WERI-Rb-1 (cell line): ENCODE results near the gene CMIP.

Source experiments
- DNase-seq: peaks from one replicate; pipeline ENCODE4 v3.0.0-alpha.2; 2020
- H3K27ac ChIP-seq: fragments of 250-450 bp; sonication (Bioruptor Pico); 2 replicates; pipeline ENCODE4 v1.5.1; 2020; ENCODE audit warnings: mild to moderate bottlenecking, moderate library complexity
- H3K27me3 ChIP-seq: fragments of 250-450 bp; sonication (Bioruptor Pico); 2 replicates; pipeline ENCODE4 v1.5.1; 2021; ENCODE audit warnings: mild to moderate bottlenecking, low read depth, moderate library complexity; ENCODE audit not compliant: insufficient read depth, severe bottlenecking
- H3K36me3 ChIP-seq: fragments of 250-450 bp; sonication (Bioruptor Pico); 2 replicates; pipeline ENCODE4 v1.5.1; 2020; ENCODE audit warnings: mild to moderate bottlenecking, moderate library complexity
- H3K4me3 ChIP-seq: 2 replicates; pipeline ENCODE4 v1.5.1; 2011; ENCODE audit warnings: low read depth, mild to moderate bottlenecking, control low read depth, low read length
- H3K9me3 ChIP-seq: fragments of 250-450 bp; sonication (Bioruptor Pico); 2 replicates; pipeline ENCODE4 v1.5.1; 2021; ENCODE audit warnings: mild to moderate bottlenecking, moderate library complexity; ENCODE audit not compliant: severe bottlenecking
- TF ChIP-seq, protein P1 (sequence below): IDR thresholded peaks from 2 replicates; pipeline ENCODE4 v1.5.1; 2011; ENCODE audit warnings: low read depth, mild to moderate bottlenecking, control low read depth, inconsistent platforms, low read length

Gene CMIP

DNA sequence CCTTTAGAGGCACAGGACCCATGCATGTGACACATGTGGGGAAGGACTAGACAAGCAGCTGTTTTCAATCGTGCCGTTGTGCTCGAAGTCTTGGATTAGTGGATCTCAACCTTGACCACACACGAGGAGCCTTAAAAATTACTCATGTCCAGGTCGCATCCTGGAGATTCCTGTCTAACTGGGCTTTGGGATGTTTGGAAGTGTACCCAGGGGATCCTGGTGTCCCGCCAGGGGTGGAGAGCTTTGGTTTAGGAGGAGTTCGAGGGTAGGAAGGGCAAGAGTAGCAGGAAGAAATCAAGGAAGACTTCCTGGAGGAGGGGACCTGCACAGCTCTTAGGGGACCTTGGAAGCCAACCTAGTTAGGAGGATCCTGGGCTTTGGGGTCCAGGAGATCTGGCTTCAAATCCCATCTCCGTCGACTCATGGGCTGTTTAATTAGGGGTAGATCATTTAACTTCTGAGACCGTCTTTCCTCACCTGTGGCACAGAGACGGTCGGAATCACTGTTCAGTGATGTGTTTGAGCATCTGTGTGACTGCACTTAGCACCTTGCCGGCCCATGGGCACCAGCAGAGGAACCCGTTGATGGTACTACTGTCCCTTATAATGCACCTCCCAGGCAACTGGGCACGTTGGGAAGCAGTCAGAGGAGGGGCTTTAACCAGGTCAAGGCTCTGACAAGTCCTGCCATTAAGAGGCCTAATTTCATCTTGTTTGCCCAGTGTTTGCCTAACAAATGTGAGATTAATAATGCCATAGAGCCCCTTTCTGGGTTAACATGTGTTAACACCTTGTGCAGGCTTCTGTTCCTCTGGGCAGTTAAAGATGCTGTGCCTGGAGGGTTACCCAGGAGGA lies 232.5 kb downstream of the CMIP start:
- Histone ChIP-seq H3K4me3 (no peak overlapping the region), H3K27ac (no peak overlapping the region), H3K9me3 (no peaks in the 10 kb centered on the region), H3K27me3 (no peaks in the 10 kb centered on the region), H3K36me3 (no peaks in the 10 kb centered on the region)
- no peak for DNase-seq
- TF ChIP-seq, protein P1, sequence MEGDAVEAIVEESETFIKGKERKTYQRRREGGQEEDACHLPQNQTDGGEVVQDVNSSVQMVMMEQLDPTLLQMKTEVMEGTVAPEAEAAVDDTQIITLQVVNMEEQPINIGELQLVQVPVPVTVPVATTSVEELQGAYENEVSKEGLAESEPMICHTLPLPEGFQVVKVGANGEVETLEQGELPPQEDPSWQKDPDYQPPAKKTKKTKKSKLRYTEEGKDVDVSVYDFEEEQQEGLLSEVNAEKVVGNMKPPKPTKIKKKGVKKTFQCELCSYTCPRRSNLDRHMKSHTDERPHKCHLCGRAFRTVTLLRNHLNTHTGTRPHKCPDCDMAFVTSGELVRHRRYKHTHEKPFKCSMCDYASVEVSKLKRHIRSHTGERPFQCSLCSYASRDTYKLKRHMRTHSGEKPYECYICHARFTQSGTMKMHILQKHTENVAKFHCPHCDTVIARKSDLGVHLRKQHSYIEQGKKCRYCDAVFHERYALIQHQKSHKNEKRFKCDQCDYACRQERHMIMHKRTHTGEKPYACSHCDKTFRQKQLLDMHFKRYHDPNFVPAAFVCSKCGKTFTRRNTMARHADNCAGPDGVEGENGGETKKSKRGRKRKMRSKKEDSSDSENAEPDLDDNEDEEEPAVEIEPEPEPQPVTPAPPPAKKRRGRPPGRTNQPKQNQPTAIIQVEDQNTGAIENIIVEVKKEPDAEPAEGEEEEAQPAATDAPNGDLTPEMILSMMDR: no peak

DNA sequence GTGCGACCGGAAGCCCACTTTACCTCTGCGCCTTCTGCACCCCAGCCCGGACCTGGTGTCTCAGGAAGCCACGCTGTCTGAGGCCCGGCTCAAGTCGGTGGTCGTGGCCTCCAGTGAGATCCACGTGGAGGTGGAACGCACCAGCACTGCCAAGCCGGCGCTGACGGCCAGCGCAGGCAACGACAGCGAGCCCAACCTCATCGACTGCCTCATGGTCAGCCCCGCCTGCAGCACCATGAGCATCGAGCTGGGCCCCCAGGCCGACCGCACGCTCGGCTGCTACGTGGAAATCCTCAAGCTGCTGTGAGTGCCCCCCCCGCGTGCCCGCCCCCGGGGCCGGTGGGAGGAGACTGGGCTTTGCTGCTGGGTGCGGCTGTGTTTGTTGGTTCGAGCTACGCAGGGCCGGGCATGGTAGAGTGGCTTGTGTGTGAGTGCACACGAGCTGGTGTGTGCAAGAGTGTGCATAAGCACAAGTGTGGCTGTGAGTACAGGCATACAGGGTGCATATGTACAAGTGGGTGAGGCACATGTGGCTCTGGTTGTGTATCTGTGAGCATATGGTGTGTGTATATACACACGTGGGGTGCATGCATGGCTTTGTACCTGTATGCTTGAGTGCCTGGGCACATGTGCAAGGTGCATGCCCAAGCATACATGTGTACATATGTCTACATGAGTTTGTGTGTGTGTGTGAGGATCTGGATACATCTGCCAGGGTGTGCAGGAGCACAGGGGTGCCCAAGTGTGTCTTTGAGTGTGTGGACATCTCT lies 233.9 kb downstream of the CMIP start:
- Histone ChIP-seq H3K36me3 (no peaks in the 10 kb centered on the region), H3K27me3 (no peaks in the 10 kb centered on the region), H3K4me3 (no peak overlapping the region), H3K27ac (no peak overlapping the region), H3K9me3 (no peaks in the 10 kb centered on the region)
- TF ChIP-seq, protein P1: no peak
- DNase-seq: no peak

DNA sequence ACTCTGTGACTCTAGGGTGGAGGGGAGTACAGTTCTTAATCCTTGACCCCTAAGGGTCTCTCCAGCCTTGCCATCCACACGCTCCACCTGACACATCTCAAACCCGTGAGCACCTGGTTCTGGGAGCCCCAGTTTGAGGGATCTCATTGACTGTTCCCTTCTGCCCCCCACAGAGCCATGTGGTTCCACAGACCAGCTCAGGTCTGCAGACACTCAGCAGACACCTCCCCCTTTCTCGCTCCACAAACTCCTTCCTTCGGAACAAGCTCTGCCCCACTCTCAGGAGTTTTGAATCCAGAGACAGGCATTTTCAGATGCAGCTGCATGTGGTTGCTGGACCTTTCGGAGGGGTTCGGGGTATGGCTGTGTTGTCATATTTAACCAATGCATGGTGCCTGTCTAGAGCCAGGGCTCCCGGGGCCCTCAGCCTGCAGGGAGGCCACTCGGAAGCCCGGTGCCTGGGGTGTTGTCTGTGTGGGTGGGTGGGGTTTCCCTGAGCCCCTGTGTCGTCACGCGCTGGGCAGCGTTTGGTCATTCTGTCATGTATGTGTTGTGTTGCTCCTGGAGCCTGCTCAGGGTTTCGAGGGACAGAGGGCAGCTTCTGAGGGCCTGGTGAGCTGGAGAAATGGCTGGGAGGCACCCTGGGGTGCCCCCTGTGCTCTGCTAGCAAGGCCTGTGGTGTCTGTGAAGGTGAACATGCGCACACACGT lies 235.3 kb downstream of the CMIP start:
- DNase-seq: no peak
- Histone ChIP-seq H3K36me3 (no peaks in the 10 kb centered on the region), H3K27ac (no peak overlapping the region), H3K9me3 (no peaks in the 10 kb centered on the region), H3K4me3 (no peak overlapping the region), H3K27me3 (no peaks in the 10 kb centered on the region)
- TF ChIP-seq, protein P1: no peak

DNA sequence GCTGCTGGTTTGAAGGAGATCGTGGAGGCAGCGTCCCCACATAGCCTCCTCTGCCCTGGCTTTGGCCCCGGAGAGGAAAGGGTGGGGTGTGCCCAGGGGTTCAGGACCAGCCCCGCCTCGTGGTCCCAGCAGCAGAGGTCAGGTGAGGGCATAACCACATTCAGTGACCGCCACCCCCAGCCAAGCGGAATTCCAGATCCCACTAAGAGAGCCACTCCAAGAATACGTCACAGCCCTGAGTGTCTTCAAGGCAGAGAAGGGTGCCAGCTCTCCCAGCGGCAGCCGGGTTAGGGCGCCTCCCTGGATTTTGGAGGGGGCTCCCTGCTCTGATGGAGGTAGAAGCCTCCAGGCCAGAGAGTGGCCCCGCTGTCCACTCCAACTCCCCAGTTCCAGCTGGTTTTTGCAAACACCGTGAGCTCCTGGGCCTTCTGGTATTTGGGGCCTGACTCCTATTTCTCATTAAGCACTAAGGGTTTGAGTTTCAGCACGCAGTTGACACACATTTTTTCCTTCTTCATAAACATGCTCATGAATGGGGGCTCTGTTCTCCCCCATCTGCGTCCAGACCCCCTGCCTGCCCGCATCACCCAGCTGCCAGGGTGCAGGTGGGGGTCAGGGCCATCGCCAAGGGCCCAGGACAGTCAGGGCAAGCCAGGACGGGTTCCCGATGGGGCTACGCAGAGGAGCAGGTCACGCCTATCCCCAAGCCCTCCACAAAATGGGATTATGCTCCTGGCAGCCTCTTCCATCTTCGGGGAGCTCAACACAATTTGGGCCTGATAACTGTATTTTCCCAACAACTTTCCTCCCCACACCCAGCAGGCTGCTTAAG lies 236.1 kb downstream of the CMIP start:
- TF ChIP-seq, protein P1: no peak
- Histone ChIP-seq H3K36me3 (no peaks in the 10 kb centered on the region), H3K27ac (no peak overlapping the region), H3K27me3 (no peaks in the 10 kb centered on the region), H3K4me3 (no peak overlapping the region), H3K9me3 (no peaks in the 10 kb centered on the region)
- no peak for DNase-seq

DNA sequence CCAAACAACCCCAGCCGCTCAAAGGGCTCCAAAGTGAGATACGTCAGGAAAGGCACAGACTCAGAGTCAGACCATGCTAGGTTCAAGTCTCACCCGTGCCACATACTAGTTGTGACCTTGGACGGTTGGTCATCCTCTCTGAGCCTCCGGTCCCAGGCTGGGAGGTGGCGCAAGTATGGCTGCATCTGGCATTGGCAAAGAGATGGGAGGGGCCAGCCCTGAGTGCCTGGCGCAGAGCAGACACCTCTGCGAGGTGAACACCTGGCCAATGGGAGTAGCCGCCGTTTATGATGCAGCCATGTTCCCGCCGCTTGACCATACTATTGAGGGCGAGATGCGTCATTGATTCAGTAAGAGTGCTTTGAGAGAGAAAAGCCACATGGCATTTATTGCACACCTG lies 236.7 kb downstream of the CMIP start:
- Histone ChIP-seq H3K9me3 (no peaks in the 10 kb centered on the region), H3K4me3 (no peak overlapping the region), H3K36me3 (no peaks in the 10 kb centered on the region), H3K27me3 (no peaks in the 10 kb centered on the region), H3K27ac (no peak overlapping the region)
- TF ChIP-seq, protein P1: no peak
- no peak for DNase-seq
